Small intestine (tissue), 7 donors: ENCODE results near the gene MARK3. TPM values are rescaled to one million over a fixed set of nuclear protein-coding genes. Genes with fewer than 3 reads are reported as not detected.

ENCODE experiments used
- DNase-seq, 2 donors: peaks; one replicate each; pipeline versions ENCODE4 v3.0.0 to v3.0.0-alpha.2; 2013
- FAIRE-seq: peaks from 2 replicates; lab custom pipeline; 2012; peaks lifted over from hg19 to GRCh38; lab: Jason Lieb, UNC
- H3K27ac ChIP-seq, 3 donors: one replicate each; pipeline ENCODE4 v1.5.1; 2013; ENCODE audit warnings: low read length in 2 of 3, mild to moderate bottlenecking in 2 of 3, control low read depth in 1 of 3, inconsistent platforms in 1 of 3, low read depth in 1 of 3, moderate library complexity in 1 of 3
- H3K27me3 ChIP-seq, 3 donors: one replicate each; pipeline ENCODE4 v1.6.1; 2013; ENCODE audit warnings: low read length in 3 of 3, inconsistent platforms in 1 of 3; ENCODE audit not compliant: control insufficient read depth in 3 of 3, insufficient read depth in 3 of 3
- H3K36me3 ChIP-seq, 3 donors: one replicate each; pipeline ENCODE4 v1.6.1; 2013; ENCODE audit warnings: low read length in 3 of 3, inconsistent platforms in 1 of 3, low read depth in 1 of 3, mild to moderate bottlenecking in 1 of 3, moderate library complexity in 1 of 3; ENCODE audit not compliant: control insufficient read depth in 3 of 3, insufficient read depth in 2 of 3
- H3K4me1 ChIP-seq, 3 donors: one replicate each; pipeline ENCODE4 v1.6.1; 2013; ENCODE audit warnings: low read length in 2 of 3, inconsistent platforms in 1 of 3, low read depth in 1 of 3, mild to moderate bottlenecking in 1 of 3, moderate library complexity in 1 of 3; ENCODE audit not compliant: control insufficient read depth in 3 of 3, insufficient read depth in 2 of 3
- H3K4me3 ChIP-seq, 3 donors: one replicate each; pipeline ENCODE4 v1.5.1; 2013; ENCODE audit warnings: low read length in 3 of 3, control low read depth in 1 of 3, inconsistent platforms in 1 of 3, low read depth in 1 of 3, mild to moderate bottlenecking in 1 of 3, moderate library complexity in 1 of 3
- H3K9me3 ChIP-seq, 2 donors: one replicate each; pipeline ENCODE4 v1.6.1; 2013; ENCODE audit warnings: low read depth in 1 of 2, low read length in 1 of 2; ENCODE audit not compliant: control insufficient read depth in 2 of 2, insufficient read depth in 1 of 2
- WGBS, 3 donors: extraction: QIAGEN DNeasy Blood & Tissue Kit; methylation state at CpG; one replicate each; pipeline ENCODE4 v1.1.7; 2013; 5-methylcytosine and 5-hydroxymethylcytosine counted together
- polyA plus RNA-seq, 4 donors: library from polyadenylated mRNA; stranded (reverse) in 3 of 4; unstranded in 1 of 4; fragments of 200-250 nt in 3 of 4; fragments of 120-200 nt in 1 of 4; gene quantifications; one replicate each; pipeline versions ENCODE4 v1.2.1 to v1.2.3, GENCODE V29; 2013
- donor health status: healthy with polysubstance abuse.
- donor health status: control.
- donor health status: control.
- donor health status: Bipolar disorder and iron deficiency.
- donor health status: healthy.

The MARK3 gene
- polyA plus RNA-seq, 4 donors, result 37.7 to 67.8 (median 60.6) TPM

- H3K9me3 ChIP-seq, result no peaks in the 10 kb centered on the region
- H3K27me3 ChIP-seq, result no peaks in the 10 kb centered on the region
- DNase-seq, result peak; percentile 29 to 40
- H3K27ac ChIP-seq, result peak overlapping the region in 1 of 3 donors; percentile 14
- H3K36me3 ChIP-seq, result no peaks in the 10 kb centered on the region
- H3K4me3 ChIP-seq, result no peak overlapping the region
- no peak for FAIRE-seq
- 19 to 42% (median 30%) methylated on average over 9 of the region's 9 CpGs for WGBS, 3 donors
- H3K4me1 ChIP-seq, result peaks cover 3 to 15% (median 3%) of the 10 kb centered on the region in 3 donors
These were observed 8.7 kb downstream of the MARK3 start for GRCh38 chr14:103393676-103394626.

- DNase-seq (no peak), FAIRE-seq (no peak)
- Histone ChIP-seq H3K27me3 (no peaks in the 10 kb centered on the region), H3K4me1 (peaks cover 3 to 18% (median 3%) of the 10 kb centered on the region in 3 donors), H3K4me3 (no peak overlapping the region), H3K27ac (no peak overlapping the region), H3K9me3 (no peaks in the 10 kb centered on the region), H3K36me3 (no peaks in the 10 kb centered on the region)
- WGBS, 3 donors, result 42 to 60% (median 58%) methylated on average over 2 of the region's 2 CpGs
These were observed 10.0 kb downstream of the MARK3 start for GRCh38 chr14:103395244-103395643.

- H3K27me3 ChIP-seq, result no peaks in the 10 kb centered on the region
- H3K27ac ChIP-seq, result no peak overlapping the region
- FAIRE-seq (no peak), DNase-seq (no peak)
- H3K36me3 ChIP-seq, result no peaks in the 10 kb centered on the region
- no peak overlapping the region for H3K4me3 ChIP-seq
- H3K9me3 ChIP-seq, result no peaks in the 10 kb centered on the region
- WGBS, 3 donors, result 93 to 98% (median 95%) methylated on average over 2 of the region's 2 CpGs
- peaks cover 3 to 16% (median 3%) of the 10 kb centered on the region in 3 donors for H3K4me1 ChIP-seq
These were observed 11.2 kb downstream of the MARK3 start for GRCh38 chr14:103396463-103396862.

GRCh38 chr14:103398427-103399195 lies 13.4 kb downstream of the MARK3 start:
- FAIRE-seq, result no peak
- Histone ChIP-seq H3K36me3 (no peaks in the 10 kb centered on the region), H3K27me3 (no peaks in the 10 kb centered on the region), H3K4me3 (no peak overlapping the region), H3K9me3 (no peaks in the 10 kb centered on the region), H3K4me1 (peaks cover 3 to 27% (median 3%) of the 10 kb centered on the region in 3 donors), H3K27ac (peak overlapping the region in 2 of 3 donors; percentile 9 to 16)
- 56 to 68% (median 66%) methylated on average over 7 of the region's 7 CpGs for WGBS, 3 donors
- peak in 1 of 2 donors; percentile 52 for DNase-seq

GRCh38 chr14:103400537-103400936 lies 15.3 kb downstream of the MARK3 start:
- Histone ChIP-seq H3K27ac (no peak overlapping the region), H3K4me3 (no peak overlapping the region), H3K27me3 (no peaks in the 10 kb centered on the region), H3K4me1 (peaks cover 0 to 26% (median 4%) of the 10 kb centered on the region in 3 donors), H3K36me3 (peaks cover 0 to 6% (median 0%) of the 10 kb centered on the region in 3 donors), H3K9me3 (no peaks in the 10 kb centered on the region)
- no peak for DNase-seq
- FAIRE-seq, result no peak
- 82 to 97% (median 89%) methylated on average over 4 of the region's 4 CpGs for WGBS, 3 donors

- Histone ChIP-seq H3K36me3 (peaks cover 0 to 15% (median 0%) of the 10 kb centered on the region in 3 donors), H3K27ac (peak overlapping the region in 1 of 3 donors; percentile 36), H3K4me3 (no peak overlapping the region), H3K9me3 (no peaks in the 10 kb centered on the region), H3K27me3 (no peaks in the 10 kb centered on the region), H3K4me1 (peaks cover 0 to 26% (median 4%) of the 10 kb centered on the region in 3 donors)
- FAIRE-seq (no peak), DNase-seq (no peak)
- 66 to 86% (median 75%) methylated on average over 10 of the region's 10 CpGs for WGBS, 3 donors
These were observed 16.3 kb downstream of the MARK3 start for GRCh38 chr14:103401223-103402214.

- Histone ChIP-seq H3K4me1 (peaks cover 0 to 26% (median 4%) of the 10 kb centered on the region in 3 donors), H3K36me3 (peaks cover 1 to 21% (median 2%) of the 10 kb centered on the region in 3 donors), H3K27ac (no peak overlapping the region), H3K27me3 (no peaks in the 10 kb centered on the region), H3K9me3 (no peaks in the 10 kb centered on the region), H3K4me3 (no peak overlapping the region)
- DNase-seq, result no peak
- FAIRE-seq, result no peak
- WGBS, 3 donors, result 88 to 93% (median 90%) methylated on average over 2 of the region's 2 CpGs
These were observed 17.5 kb downstream of the MARK3 start for GRCh38 chr14:103402695-103403094.
